ENCODE measurements around the gene SMAD5.

SMAD5 gene

DNA sequence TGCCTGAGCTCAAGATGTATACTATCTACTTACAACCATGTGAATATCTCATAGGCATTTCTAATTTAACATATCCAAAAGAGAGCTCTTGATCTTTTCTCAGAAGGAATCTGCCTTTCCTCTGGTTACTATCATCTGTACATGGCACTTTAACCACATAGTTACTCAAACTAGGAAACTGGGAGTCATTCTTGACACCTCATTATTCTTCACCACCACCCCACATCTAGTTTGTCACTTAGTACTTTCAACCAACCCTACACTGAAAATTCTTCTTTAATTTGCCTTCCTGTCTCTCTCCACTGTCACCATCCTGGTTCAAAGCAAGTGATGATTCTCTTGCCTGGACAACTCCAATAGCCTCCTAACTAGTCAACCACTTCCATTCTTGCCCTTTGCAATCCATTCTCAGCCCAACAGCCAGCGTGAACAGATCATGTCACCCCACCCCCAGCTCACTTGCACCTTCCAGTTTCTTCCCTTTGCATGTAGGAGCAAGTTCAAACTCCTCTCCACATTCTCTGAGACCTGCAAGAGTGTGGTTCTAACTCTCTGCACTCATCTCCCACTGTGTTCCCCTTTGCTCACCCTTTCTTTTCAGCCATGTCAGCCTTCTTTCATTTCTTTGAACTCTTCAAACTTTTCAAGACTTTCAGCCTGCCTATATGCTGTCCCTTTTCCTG lies 17.3 kb upstream of the SMAD5 start:
- peak; percentile 35 for DNase-seq

DNA sequence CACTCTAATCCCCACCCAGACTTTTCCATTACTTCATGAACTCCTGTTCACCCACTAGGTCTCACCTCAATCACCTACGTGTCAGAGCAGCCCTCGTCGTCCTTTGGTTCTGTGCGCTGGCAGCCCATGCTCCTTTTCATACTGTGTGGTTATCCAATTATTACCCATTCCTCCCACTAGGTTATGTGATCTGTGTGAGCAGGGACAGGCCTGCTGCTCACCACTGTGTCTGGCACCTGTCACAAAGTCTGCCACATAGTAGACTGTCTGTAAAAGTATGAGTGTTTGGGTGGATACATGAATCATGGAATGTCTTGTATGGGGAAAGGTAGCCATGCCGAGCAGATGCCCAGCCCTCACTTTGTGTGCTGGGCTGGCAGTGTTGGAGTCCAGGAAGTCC lies 12.1 kb upstream of the SMAD5 start:
- DNase-seq, result no peak

DNA sequence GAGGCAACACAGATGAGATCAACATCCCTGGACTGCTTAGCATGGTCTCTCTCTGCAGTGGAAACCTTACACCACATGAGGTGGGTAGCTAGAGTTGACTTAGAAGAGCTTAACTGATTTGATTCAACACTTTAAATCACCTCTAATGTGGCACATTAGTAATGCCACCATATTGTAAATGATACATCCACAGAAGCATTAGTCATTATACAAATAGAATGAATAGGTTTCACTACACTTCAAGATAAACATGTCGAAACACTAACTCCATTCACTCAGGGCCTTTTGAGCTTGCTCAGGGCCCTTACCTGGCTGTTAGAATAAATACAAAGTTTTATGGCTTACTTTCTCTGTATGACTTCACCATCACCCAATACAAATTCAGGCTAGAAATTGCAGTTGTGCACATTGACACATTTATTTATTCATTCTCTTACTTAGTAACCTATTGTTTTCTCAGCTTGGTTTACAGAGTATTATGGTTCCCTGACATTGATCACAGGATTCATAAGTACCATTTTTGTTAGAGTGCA lies 9.3 kb upstream of the SMAD5 start:
- DNase-seq, result no peak

DNA sequence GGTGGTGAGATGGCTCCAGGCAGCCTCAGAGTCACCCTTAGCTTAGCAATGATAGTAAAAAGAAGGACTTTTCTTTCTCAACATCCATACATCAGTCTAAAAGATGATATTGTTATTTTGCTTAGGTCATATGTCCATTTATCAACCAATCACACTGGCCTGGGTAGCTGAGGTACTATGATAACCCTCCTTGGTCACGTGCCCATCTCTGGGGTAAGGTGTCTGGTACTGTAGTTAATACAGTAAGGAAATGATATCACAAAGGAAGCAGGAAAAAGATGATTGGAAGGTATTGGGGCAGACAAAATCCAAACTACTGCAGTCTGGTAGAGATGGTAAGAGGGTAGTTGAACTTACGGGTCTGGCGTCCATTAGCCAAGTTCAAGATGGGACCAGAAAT lies 5.1 kb upstream of the SMAD5 start:
- DNase-seq, result no peak

DNA sequence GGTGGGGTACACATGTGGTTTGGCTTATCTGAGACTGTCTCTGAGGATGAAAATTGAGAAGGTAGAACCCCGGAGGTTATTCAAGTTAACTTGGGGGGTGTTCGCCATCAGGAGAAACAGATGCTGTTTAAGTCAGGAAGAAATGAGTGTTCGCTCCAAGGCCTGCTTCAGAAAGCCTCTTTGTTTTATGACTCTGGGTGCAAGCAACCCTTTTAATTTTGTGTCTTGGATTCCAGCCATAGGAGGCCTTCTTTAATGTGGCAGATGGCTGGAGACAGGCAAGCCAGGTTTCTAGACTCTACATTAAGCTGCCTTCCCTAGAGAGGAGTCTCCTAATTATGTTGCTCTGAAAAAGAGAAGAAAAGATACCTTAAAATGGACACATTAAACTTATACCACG lies 4.2 kb upstream of the SMAD5 start:
- DNase-seq, result no peak

DNA sequence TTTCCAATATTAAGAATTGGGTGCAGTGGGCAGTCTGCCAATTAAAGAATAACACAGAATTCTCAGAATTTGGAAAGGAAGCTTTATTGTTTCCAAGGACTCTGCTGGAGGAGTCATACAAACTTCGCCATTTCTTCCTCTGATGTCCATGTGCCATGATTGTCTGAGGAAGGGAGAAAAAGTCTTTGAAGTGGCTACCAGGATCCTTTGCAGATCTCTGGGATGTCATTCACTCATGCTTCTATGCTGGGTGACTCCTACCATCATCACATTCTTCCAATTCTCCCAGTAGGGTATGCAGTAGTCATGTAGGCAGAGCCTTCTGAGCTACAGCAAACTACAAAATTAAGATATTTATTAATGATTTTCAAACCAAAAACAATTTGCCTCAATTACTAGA lies 3.2 kb upstream of the SMAD5 start:
- no peak for DNase-seq

DNA sequence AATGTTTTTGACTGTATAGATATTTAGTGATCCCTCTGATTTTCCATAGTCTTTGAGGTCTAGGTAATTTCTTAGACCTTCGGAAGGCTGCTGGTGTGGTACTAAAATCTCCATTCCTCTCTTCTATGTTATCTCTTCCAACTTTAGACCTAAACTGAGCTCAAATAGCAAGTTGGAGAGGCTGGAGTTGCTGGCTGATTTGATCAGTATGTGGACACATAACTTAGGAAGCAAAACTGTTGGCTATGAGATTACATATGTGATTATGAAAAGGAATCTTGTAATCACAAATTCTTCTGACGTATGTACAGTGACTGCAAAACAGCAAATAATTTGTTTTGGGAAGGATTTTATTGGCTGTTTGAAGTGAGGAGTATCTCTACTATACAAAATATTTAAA lies 2.1 kb upstream of the SMAD5 start:
- DNase-seq, result no peak

DNA sequence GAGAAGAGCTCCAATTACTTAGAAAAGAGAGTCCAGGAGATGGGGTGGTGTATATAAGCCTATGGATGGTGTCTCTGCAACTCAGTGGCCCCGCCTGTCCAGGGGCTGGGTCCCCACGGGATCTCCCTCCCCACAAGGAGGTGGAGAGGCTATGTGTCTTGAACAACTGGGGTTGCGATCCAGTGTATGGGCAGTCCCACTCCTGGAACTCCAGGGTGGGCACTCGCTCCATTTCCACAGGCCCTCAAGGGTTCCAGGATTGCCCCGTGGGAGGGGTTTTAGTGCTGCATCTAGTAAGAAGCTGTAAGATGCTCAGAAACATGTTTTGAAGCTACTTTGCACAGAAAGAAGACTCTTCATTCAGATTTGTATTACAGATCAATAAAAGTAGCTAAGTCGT lies 558 bp upstream of the SMAD5 start:
- no peak for DNase-seq

DNA sequence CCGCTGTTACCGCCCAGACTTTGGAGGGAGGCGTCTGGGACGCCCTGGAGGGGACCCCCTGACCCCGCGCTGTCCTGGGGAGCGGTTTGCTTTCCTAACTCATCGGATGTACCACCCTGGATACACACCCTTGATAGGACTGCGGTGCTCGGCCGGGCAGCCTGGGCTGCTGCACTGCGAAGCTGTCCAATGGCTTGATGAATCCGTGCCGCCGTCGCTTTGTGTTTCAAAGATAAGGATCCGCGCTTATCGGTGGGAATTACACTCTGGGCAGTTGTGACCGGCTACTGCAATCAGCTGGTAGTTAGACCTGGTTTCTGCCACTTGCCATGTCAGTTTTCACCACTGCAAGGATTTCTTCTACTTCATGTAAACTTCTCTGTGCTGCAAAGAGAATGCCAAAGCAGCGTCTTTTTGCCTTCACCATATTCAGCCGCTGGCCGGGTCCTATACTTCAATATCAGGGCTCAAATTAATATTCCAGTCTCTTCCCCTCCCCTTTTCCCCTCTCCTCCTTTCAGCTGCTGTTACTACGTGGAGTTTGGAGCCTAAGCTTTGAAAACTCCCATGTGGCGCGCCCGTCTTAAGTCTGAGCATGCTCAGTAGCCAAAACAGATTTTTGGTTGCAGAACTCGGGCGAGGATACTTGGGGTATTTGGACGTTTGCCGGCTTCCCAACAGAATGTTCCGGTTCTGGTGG lies 727 bp downstream of the SMAD5 start:
- peak; percentile 21 for DNase-seq

DNA sequence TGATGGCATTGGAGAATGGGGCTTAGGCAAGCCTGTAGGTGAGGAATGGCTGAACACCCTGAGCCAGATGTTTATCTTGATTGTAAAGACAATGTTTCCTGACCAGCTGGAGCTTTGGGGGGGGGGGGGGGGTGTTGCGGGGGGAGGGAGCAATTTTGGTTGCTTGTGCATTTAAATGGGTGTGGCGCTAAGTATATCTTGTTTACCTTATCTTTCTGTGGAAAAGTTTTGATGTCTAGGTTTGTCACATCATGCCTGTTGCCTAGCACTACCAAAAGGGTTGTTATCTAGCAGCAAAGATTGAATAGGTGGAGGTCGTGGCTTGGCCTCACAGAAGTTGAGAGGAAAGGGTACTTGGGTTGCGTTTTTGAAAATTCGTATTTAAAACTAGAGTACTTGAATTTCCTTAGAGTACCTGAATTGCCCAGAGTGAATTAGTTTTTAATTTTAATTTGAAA lies 1.3 kb downstream of the SMAD5 start:
- DNase-seq, result no peak

DNA sequence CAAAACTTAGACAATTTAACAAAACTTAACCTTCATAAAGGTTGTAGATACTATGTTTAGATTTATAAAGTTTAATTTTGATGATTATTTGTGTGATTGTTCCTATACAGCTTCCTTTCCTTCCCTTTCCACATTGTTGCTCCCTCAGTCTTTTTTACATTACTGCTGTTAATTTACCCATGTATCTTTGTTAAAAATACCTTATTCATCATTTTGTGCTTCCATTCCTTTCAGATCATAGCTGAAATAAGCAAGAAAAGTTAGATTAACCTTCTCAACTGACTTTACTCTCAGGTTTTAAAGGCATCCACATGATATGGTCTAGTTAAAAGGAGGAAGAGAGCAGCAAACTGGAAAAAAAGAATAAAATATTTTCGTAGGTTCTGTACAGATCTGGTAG lies 2.0 kb downstream of the SMAD5 start:
- DNase-seq, result no peak

DNA sequence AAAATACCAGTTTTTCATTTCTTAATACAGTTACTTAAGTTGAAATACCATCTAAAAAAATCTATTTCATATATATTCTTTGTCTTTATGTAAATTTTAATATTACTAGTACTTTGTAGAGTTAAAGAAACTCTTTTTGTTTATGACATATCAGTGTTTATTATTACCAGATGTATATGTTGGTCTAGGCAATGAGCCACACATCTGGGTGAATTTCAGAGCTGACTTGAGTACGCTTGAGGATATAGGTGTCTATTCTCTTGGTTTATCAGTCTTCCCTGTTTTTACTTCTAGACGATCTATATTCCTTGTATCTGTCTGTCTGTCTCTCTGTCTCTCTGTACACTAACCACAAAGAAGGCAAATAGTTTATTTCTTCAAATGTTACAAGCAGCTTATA lies 2.9 kb downstream of the SMAD5 start:
- DNase-seq, result no peak

DNA sequence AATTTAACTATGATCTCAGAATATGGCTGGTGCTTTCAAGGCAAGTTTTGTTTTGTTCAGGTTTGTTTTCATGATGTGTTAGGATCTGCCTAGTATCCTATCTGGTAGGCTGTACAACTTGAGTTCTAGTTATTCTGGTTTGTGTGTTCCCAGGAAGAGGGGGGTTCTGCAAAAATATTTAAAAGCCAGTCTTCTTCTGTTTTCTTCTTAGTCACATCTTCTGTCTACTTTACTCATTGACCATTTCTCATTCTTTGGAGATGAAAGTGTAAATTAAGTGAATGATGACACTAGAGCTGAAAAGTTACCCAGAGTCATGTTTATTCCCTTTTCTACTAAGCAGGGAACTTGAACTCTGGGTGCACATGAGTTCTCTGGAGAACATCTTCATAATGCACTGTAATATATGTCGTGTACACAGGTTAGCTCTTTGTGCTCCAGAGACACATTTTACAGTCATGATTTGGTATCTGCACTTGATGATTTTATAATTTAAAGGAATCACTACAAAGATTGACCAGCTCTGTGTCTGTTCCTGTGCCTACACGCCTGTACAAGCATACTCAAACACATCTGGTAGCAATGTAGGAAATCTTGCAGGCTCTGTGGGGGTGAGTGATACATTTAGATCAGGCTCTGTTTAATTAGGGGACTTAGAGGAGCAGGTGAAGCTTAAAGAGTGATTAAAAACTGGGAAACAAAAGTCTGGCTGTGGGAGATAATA lies 5.0 kb downstream of the SMAD5 start:
- no peak for DNase-seq

DNA sequence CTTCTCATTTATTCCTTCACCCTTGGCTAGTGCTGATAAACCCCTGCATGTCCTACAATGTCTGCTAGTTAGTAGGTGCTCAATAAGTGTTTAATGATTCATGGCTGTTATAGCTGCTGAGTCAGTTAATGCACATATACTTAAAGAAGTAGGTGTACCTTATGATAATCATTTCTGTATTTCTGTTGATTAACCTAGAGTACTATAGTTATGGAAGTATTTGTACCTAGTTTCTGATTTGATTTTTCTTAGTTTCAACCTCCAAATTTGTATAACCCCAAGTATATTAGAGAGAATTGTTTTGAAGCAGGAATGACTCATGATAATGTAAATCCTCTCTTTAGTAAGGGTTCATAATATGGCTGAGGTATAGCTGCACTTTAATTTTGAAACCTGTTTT lies 8.9 kb downstream of the SMAD5 start:
- DNase-seq, result peak; percentile 35

DNA sequence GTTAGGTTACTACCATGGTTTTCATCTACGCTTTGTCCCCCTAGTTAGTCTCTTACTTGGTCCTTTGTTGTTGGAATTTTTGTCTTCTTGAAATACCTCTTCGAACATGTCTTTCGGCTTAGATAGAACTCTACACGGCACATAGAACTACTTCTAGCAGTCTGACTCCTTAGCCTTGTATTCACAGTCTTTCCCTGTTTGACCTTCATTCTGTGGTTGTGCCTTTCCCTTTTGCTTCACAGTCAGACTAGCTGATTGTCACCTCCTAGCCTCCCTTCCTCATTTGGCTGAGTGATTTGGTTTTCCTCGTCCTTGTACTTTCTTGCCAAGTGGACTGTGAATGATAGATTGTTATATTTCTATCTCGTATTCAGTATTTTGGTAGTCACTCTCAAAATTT lies 10.7 kb downstream of the SMAD5 start:
- DNase-seq, result no peak

DNA sequence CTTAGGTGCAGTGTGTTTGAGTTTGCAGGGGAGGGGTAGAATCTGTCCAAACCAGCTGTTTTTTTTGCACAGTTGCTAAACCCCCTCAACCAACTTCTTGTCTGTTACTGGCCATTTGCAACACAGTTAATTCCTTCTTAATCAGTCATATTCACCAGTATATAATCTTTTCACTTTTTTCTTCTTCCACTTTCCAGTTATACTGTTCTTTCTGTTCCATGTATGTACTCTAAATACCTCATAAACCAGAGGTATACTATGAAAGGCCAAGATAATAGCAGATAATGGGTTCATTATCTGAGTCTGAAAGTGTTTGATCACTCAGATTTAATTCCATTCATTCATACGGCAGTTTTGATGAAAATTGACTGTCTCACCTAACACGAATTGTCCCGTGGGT lies 11.1 kb downstream of the SMAD5 start:
- DNase-seq, result no peak

DNA sequence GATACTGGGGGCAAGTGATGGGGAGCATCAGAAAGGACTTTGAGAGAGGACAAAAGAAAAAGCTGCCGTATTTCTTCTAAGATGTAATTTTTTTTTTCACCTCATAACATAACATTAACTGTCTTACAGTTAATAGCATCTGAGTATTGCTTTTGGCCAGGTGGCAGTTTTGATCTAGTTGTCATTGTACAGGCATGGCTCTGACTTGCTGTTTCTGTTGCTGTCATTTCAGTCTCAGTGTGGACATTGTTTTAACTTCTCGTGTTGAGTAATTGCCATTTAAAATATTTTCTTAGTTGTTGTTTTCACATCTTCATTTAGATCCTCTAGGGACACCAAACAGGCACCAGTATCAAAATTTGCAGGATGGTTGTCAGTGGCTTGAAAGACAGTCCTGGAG lies 12.4 kb downstream of the SMAD5 start:
- DNase-seq, result no peak

DNA sequence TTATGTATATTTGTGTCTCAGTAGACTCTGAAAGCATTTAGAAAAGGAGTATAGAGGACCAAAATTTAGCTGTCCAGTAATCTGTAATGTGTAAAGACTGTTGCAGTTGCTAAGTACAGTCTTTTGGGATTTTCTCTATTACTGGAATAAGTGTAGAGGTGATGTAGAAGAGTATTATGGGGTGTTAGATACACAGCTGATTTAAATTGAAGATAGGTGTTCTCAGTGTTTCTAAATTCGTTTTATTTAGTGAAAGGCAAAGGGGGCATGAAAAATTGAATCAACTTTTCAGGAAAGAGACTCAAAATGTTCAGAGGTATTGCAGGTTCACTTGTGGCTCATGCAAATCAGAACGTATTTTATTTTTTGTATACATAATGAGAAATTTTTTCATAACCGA lies 13.6 kb downstream of the SMAD5 start:
- no peak for DNase-seq

DNA sequence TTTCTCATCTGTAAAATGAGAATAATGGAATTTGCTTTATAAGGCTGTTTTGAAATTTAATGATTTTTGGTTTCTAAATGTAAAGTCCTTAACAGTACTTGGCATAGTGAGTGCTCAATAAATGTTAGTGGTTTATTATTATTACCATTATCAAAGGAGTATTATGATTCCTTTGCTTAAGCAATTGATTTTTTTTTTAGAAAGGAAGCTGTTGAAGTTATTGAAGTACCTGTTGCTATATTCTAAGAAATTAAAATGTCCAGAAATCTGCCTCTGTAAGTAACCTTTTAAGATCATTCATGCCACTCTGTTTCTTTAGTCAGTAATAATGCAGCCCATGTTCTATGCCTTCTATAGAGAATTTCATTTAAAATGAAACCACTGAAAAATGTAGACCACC lies 15.0 kb downstream of the SMAD5 start:
- no peak for DNase-seq

DNA sequence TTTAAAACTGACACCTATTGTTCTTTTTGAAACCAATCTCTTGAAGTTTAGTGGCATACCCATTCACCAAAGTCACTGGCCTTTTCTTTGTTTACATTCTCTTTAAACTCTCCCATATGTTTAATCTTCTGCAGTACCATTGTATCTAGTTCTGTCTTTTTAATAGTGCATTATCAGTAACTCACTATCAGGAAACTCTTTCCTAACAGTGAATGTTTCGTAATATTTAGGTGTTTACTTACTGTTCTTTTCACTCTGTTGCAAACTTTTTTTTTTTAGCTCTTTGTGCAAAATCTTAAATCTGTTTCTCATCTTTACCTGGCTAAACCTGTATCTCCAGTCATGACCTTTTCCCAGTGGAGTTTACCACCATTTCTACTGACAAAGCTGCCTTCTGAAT lies 17.2 kb downstream of the SMAD5 start:
- DNase-seq, result no peak

DNA sequence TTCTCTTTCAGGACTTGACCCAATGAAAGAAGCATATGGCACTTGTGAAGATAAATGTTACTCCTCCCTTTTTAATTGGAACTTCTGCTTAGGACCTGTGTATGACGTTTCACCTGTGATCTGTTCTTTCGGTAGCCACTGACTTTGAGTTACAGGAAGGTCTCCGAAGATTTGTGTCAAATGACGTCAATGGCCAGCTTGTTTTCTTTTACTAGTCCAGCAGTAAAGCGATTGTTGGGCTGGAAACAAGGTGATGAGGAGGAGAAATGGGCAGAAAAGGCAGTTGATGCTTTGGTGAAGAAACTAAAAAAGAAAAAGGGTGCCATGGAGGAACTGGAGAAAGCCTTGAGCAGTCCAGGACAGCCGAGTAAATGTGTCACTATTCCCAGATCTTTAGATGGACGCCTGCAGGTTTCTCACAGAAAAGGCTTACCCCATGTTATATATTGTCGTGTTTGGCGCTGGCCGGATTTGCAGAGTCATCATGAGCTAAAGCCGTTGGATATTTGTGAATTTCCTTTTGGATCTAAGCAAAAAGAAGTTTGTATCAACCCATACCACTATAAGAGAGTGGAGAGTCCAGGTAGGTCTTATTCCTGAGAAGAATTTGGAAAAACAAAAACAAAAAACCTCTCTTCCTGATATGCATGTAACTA lies 21.1 kb downstream of the SMAD5 start:
- DNase-seq, result no peak

DNA sequence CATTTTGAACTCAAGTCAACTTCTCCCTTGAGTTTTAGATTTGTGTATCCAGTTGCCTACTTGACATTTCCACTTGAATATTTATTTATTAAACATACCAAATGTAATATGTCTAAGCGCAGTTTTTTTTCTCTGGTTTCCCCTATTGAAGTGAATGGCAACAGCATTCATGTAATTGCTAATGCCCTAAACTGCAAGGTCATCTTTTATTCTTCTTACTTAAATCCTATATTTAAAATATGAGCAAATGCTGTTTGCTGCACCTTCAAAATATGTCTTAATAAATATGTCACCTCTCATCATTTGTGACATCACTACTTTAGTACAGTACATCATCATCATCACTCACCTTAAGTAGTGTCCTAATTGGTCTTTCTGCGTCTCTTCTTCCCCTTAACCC lies 22.4 kb downstream of the SMAD5 start:
- no peak for DNase-seq

DNA sequence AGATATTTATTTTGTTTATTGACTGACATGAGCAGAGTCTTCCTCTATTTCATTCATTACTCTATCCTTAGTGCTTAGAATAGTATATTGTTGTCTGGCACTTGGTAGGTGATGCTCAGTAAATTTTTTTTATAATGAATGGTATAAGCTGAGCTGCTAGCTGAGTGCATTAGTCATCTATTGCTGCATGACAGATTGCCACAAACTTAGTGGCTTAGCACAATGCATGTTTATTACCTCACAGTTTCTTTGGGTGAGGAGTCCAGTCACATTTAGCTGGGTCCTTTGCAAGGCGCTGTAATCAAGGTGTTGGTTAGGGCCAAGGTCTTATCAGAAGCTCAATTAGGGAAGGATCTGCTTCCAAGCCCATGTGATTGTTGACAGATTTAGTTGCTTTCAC lies 23.1 kb downstream of the SMAD5 start:
- peak; percentile 2 for DNase-seq

DNA sequence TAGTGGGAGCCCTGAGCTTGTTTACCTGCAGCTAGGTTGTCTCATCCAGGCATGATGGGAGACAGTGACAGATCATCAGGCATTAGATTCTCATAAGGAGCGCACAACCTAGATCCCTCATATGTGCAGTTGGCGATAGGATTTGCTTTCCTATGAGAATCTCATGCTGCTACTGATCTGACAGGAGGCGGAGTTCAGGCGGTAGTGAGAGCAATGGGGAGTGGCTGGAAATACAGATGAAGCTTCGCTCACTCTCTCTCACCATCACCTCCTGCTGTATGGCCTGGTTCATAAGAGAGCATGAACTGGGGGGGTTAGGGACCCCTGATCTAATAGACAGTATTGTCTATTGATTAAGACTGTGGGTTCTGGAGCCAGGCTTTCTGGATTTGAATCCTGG lies 24.9 kb downstream of the SMAD5 start:
- no peak for DNase-seq
